Measurements from ENCODE around the gene MPPED2. TPM values are rescaled to one million over a fixed set of nuclear protein-coding genes. Genes with fewer than 3 reads are reported as not detected.

Gene MPPED2
- total RNA-seq, 4 donors from 2014 or later, result 1.4 to 17.9 (median 5.3) TPM

DNA sequence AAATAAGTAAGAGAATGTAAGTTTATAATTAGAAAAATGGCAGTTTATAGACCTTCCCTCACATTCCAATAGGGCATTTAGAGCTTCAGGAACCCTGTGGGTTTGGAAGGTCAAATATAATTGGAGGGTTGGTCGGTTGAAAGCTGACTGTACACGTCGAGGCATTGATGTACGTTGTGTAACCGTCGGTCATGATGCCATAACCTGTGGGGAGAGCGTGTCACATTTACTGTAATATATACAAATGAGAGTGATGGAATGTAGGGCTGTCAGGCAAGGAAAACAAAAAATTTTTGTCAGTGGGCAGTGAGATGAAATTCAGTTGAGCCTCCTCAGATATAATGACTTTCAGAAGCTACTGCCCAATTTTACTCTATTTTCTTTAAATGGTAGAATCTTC is 174.8 kb downstream of the MPPED2 start:
- H3K27me3 ChIP-seq, result no peaks in the 10 kb centered on the region
- H3K4me1 ChIP-seq, result peaks cover 0 to 6% (median 0%) of the 10 kb centered on the region in 3 donors
- TF ChIP-seq POLR2A (IDR thresholded peaks at IDR 0.05) (no peak), POLR2AphosphoS5 (IDR thresholded peaks at IDR 0.05) (no peak), EP300 (IDR thresholded peaks at IDR 0.05) (no peak)
- TF ChIP-seq, protein P1, sequence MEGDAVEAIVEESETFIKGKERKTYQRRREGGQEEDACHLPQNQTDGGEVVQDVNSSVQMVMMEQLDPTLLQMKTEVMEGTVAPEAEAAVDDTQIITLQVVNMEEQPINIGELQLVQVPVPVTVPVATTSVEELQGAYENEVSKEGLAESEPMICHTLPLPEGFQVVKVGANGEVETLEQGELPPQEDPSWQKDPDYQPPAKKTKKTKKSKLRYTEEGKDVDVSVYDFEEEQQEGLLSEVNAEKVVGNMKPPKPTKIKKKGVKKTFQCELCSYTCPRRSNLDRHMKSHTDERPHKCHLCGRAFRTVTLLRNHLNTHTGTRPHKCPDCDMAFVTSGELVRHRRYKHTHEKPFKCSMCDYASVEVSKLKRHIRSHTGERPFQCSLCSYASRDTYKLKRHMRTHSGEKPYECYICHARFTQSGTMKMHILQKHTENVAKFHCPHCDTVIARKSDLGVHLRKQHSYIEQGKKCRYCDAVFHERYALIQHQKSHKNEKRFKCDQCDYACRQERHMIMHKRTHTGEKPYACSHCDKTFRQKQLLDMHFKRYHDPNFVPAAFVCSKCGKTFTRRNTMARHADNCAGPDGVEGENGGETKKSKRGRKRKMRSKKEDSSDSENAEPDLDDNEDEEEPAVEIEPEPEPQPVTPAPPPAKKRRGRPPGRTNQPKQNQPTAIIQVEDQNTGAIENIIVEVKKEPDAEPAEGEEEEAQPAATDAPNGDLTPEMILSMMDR (IDR thresholded peaks at IDR 0.05), result no peak
- 60 to 67% methylated on average over 7 of the region's 7 CpGs for WGBS, 2 donors (ENCODE audit: low coverage in 1 of 2)
- ATAC-seq, result no peak
- H3K27ac ChIP-seq, result no peak overlapping the region
- H3K4me3 ChIP-seq, result no peak overlapping the region
- no peaks in the 10 kb centered on the region for H3K36me3 ChIP-seq
- H3K9me3 ChIP-seq, result no peaks in the 10 kb centered on the region

- 41 to 47% methylated on average over 4 to 13 of the region's 13 CpGs for WGBS, 2 donors (ENCODE audit: low coverage in 1 of 2)
- Histone ChIP-seq H3K27ac (no peak overlapping the region), H3K9me3 (no peaks in the 10 kb centered on the region), H3K36me3 (no peaks in the 10 kb centered on the region), H3K4me3 (no peak overlapping the region), H3K27me3 (no peaks in the 10 kb centered on the region), H3K4me1 (peaks cover 0 to 6% (median 0%) of the 10 kb centered on the region in 3 donors)
- TF ChIP-seq, protein P1 (IDR thresholded peaks at IDR 0.05), result no peak
- no peak for TF ChIP-seq POLR2AphosphoS5 (IDR thresholded peaks at IDR 0.05)
- TF ChIP-seq EP300 (IDR thresholded peaks at IDR 0.05), result no peak
- no peak for TF ChIP-seq POLR2A (IDR thresholded peaks at IDR 0.05)
- no peak for ATAC-seq
Observed at GRCh38 chr11:30406978-30407762, 179.0 kb downstream of the MPPED2 start.

- ATAC-seq, result no peak
- WGBS, 2 donors (ENCODE audit: low coverage in 1 of 2), result 45 to 85% methylated on average over 3 of the region's 3 CpGs
- H3K27ac ChIP-seq, result no peak overlapping the region
- H3K4me3 ChIP-seq, result no peak overlapping the region
- H3K27me3 ChIP-seq, result no peaks in the 10 kb centered on the region
- peaks cover 0 to 6% (median 0%) of the 10 kb centered on the region in 3 donors for H3K4me1 ChIP-seq
- TF ChIP-seq, protein P1 (IDR thresholded peaks at IDR 0.05), result no peak
- no peak for TF ChIP-seq EP300 (IDR thresholded peaks at IDR 0.05)
- no peaks in the 10 kb centered on the region for H3K9me3 ChIP-seq
- H3K36me3 ChIP-seq, result no peaks in the 10 kb centered on the region
Observed at GRCh38 chr11:30405385-30405784, 180.8 kb downstream of the MPPED2 start.

DNA sequence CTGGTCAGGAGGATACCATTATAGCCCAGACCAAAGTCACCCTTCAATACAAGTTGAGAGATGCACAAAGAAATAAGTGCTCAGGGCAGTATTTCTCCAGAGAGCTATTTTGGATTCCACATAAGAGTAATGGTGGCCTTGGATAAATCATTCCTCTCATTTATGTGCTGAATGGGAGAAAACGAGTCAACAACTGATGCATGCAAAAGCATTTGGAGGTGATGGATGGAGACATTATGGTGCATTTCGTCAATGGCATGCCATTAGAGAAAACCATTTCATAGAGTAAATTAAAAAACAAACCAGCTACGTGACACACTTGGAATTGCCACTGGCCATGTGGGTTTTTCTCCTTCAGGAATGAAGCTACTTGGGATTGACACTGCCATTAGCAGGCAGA is 182.0 kb downstream of the MPPED2 start:
- no peak overlapping the region for H3K4me3 ChIP-seq
- H3K9me3 ChIP-seq, result no peaks in the 10 kb centered on the region
- H3K27ac ChIP-seq, result no peak overlapping the region
- TF ChIP-seq POLR2A (IDR thresholded peaks at IDR 0.05) (no peak), EP300 (IDR thresholded peaks at IDR 0.05) (no peak), POLR2AphosphoS5 (IDR thresholded peaks at IDR 0.05) (no peak)
- TF ChIP-seq, protein P1 (IDR thresholded peaks at IDR 0.05), result no peak
- H3K27me3 ChIP-seq, result no peaks in the 10 kb centered on the region
- H3K36me3 ChIP-seq, result no peaks in the 10 kb centered on the region
- ATAC-seq, result no peak
- peaks cover 0 to 6% (median 0%) of the 10 kb centered on the region in 3 donors for H3K4me1 ChIP-seq
- 82 to 100% methylated on average over 3 of the region's 3 CpGs for WGBS, 2 donors (ENCODE audit: low coverage in 1 of 2)

DNA sequence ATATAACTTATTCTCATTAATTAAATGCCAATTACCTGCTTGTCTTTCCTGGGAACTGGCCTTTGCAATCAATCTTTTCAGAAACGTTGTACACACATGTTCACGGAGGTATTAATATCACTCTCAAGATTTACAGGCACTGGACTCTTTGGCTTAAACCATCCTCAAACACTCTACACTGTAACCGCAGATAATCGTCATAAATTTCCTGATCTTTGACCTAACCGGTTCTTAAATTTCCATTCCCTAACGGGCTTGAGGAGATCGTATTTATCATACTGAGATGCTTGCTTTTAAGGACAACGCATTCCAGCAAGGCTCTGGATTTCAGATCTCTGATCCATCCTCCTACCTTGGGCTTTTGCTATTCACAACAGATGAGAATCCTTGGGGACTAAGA is 190.4 kb downstream of the MPPED2 start:
- ATAC-seq, result no peak
- no peak overlapping the region for H3K4me3 ChIP-seq
- TF ChIP-seq POLR2A (IDR thresholded peaks at IDR 0.05), result no peak
- TF ChIP-seq, protein P1 (IDR thresholded peaks at IDR 0.05), result no peak
- TF ChIP-seq EP300 (IDR thresholded peaks at IDR 0.05), result no peak
- TF ChIP-seq POLR2AphosphoS5 (IDR thresholded peaks at IDR 0.05), result no peak
- H3K27me3 ChIP-seq, result no peaks in the 10 kb centered on the region
- 24 to 26% methylated on average over 8 of the region's 8 CpGs for WGBS, 2 donors (ENCODE audit: low coverage in 1 of 2)
- H3K9me3 ChIP-seq, result peaks cover 0 to 4% (median 0%) of the 10 kb centered on the region in 3 donors
- H3K27ac ChIP-seq, result no peak overlapping the region
- peaks cover 0 to 13% (median 6%) of the 10 kb centered on the region in 3 donors for H3K4me1 ChIP-seq
- no peaks in the 10 kb centered on the region for H3K36me3 ChIP-seq
